ENCODE data around the gene PRKG1.
A peak's percentile ranks its signal among the peaks of the same experiment; 100 is the strongest.

Gene PRKG1

DNA sequence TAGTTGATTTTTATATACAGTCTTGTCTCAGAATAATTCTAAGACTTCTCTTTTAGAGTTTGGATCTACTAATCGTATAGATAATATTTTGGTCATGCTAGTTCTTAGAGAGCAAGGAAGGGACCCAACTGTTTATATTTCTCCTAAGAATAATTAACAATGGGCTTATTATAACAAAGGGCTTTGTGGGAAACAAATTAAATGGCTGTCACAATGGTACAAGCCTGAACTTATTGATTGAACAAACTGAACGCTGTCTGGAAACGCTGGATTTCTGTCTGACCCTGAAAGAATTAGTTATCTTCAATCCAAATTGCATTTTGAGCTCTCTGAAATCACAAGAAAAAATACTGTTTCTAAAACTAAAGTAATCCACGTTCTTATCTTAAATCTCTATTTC, 568.3 kb downstream of the PRKG1 start:
- DNase-seq (ENCODE audit: low spot score): no peak
- POLR2A ChIA-PET (ENCODE audit: low non-redundant PET): no interaction called here
- no peak for TF ChIP-seq CTCF (conservative IDR thresholded peaks at IDR 0.05; ENCODE audit: low read depth)
- H3K27ac ChIP-seq: no peak overlapping the region
- CTCF ChIA-PET: no interaction called here

DNA sequence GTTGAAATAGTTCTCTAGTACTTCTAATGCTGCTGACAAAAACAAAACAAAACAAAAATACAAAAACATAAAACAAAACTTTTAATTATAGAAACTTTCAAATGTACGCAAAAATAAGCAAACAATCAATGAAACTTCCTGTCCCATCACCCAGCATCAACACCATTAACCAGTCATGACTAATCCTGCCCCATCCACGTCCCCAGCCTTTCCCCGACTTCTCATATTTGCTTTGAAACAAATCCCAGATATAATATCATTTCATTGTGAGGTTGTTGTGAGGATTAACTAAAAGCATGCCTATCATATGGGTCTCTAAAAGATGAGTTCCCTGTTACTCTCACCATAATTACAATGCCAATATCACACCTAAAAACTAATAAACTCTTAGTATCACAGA, 569.4 kb downstream of the PRKG1 start:
- TF ChIP-seq CTCF (conservative IDR thresholded peaks at IDR 0.05; ENCODE audit: low read depth): no peak
- H3K27ac ChIP-seq: no peak overlapping the region
- ChIA-PET POLR2A (ENCODE audit: low non-redundant PET) (no interaction called here), CTCF (no interaction called here)
- DNase-seq (ENCODE audit: low spot score): no peak

- CTCF ChIA-PET: no interaction called here
- H3K27ac ChIP-seq: no peak overlapping the region
- no peak for TF ChIP-seq CTCF (conservative IDR thresholded peaks at IDR 0.05; ENCODE audit: low read depth)
- POLR2A ChIA-PET (ENCODE audit: low non-redundant PET): no interaction called here
- no peak for DNase-seq (ENCODE audit: low spot score)
Observed at GRCh38 chr10:51649064-51649463, 574.8 kb downstream of the PRKG1 start.

- POLR2A ChIA-PET (ENCODE audit: low non-redundant PET): no interaction called here
- peak; percentile 11 for DNase-seq (ENCODE audit: low spot score)
- no peak for TF ChIP-seq CTCF (conservative IDR thresholded peaks at IDR 0.05; ENCODE audit: low read depth)
- no peak overlapping the region for H3K27ac ChIP-seq
- CTCF ChIA-PET: no interaction called here
Observed at GRCh38 chr10:51651063-51651462, 576.8 kb downstream of the PRKG1 start.

- H3K27ac ChIP-seq: no peak overlapping the region
- TF ChIP-seq CTCF (conservative IDR thresholded peaks at IDR 0.05; ENCODE audit: low read depth): no peak
- POLR2A ChIA-PET (ENCODE audit: low non-redundant PET): no interaction called here
- no peak for DNase-seq (ENCODE audit: low spot score)
- CTCF ChIA-PET: interaction anchor here (1.4 kb wide), 1 partner anchor 14 kb away, joined by 6 read pairs; no protein-coding TSS in a partner anchor
Observed at GRCh38 chr10:51653025-51653424, 578.7 kb downstream of the PRKG1 start.

DNA sequence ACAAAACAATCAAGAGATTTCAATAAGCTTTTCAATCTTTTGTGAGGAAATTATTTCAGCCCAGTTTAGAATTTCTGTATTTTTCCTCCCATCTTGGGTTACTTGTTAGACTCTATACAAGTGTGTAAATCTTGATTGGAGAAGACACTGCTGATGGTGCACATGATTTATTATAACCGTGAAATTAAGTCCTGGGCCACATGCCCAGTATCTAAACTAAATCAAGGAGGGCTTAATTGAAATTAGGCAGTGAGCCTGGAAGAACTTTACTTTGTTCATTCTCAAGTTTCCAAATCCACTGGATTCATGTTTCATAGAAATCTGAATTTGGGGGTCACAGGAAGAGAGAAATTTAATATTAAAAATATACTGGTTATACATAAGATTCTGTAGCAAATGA, 580.6 kb downstream of the PRKG1 start:
- CTCF ChIA-PET: no interaction called here
- no peak for DNase-seq (ENCODE audit: low spot score)
- POLR2A ChIA-PET (ENCODE audit: low non-redundant PET): no interaction called here
- no peak overlapping the region for H3K27ac ChIP-seq
- TF ChIP-seq CTCF (conservative IDR thresholded peaks at IDR 0.05; ENCODE audit: low read depth): no peak

DNA sequence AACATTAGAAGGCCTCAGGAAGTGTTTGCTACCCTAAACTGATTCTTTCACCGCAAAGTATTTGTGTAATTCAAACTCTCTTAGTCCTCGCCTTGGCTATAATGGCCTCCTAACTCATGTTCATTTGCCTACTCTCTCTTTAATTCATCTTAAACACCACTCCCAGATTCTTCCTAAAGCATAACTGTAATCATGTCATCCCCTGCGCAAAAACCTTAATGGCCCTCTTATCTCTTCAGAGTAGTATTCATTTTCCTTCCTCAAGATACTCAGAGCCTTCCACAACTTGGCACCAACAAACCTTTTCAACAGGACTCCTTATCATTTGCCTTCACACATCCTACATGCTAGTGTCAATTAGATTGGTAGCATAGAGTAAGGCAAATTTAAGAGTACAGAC, 582.2 kb downstream of the PRKG1 start:
- POLR2A ChIA-PET (ENCODE audit: low non-redundant PET): no interaction called here
- no peak for DNase-seq (ENCODE audit: low spot score)
- CTCF ChIA-PET: interaction anchor here (0.6 kb wide), 1 partner anchor 642 kb away, joined by 3 read pairs; no protein-coding TSS in a partner anchor
- H3K27ac ChIP-seq: no peak overlapping the region
- no peak for TF ChIP-seq CTCF (conservative IDR thresholded peaks at IDR 0.05; ENCODE audit: low read depth)
